Stimulated activated CD4-positive, alpha-beta T cell treated with anti-CD3 and anti-CD28 coated beads, Interleukin-4, amount 100 ng/mL, for 48 hours (primary cell): Measurements from ENCODE around the gene SLC30A9.

Source experiments
- DNase-seq, 2 donors: peaks; one replicate each; pipeline ENCODE4 v3.0.0-alpha.2; 2020; ENCODE audit warnings: low read depth in 2 of 2

The SLC30A9 gene

GRCh38 chr4:42136371-42136770, 146.0 kb downstream of the SLC30A9 start:
- DNase-seq = no peak
